HG03066 (cell line): ENCODE results near the gene MLLT3.

Source experiments
- ATAC-seq: cut with Tn5 transposase; IDR thresholded peaks from one replicate; pipeline ENCODE4 v1.9.1; 2021; ENCODE audit warnings: low read depth; ENCODE audit not compliant: unreplicated experiment

The MLLT3 gene

GRCh38 chr9:20358207-20358606, 264.1 kb downstream of the MLLT3 start:
- ATAC-seq: no peak

- ATAC-seq: no peak
Measured at GRCh38 chr9:20357037-20357432, 265.3 kb downstream of the MLLT3 start.

GRCh38 chr9:20356403-20357036, 265.8 kb downstream of the MLLT3 start:
- peak; percentile 42 for ATAC-seq

- ATAC-seq: no peak
Measured at GRCh38 chr9:20355022-20355421, 267.3 kb downstream of the MLLT3 start.

- no peak for ATAC-seq
Measured at GRCh38 chr9:20353931-20354652, 268.2 kb downstream of the MLLT3 start.

- no peak for ATAC-seq
Measured at GRCh38 chr9:20353524-20353923, 268.8 kb downstream of the MLLT3 start.

GRCh38 chr9:20352591-20352990, 269.7 kb downstream of the MLLT3 start:
- no peak for ATAC-seq

GRCh38 chr9:20351715-20352114, 270.6 kb downstream of the MLLT3 start:
- no peak for ATAC-seq

- ATAC-seq: no peak
Measured at GRCh38 chr9:20349568-20349967, 272.7 kb downstream of the MLLT3 start.

- ATAC-seq: no peak
Measured at GRCh38 chr9:20343325-20343724, 279.0 kb downstream of the MLLT3 start.

- no peak for ATAC-seq
Measured at GRCh38 chr9:20340511-20340861, 281.8 kb downstream of the MLLT3 start.

GRCh38 chr9:20335668-20336332, 286.5 kb downstream of the MLLT3 start:
- no peak for ATAC-seq

GRCh38 chr9:20333991-20334390, 288.3 kb downstream of the MLLT3 start:
- no peak for ATAC-seq

- peak; percentile 63 for ATAC-seq
Measured at GRCh38 chr9:20331095-20331685, 291.1 kb downstream of the MLLT3 start.

- ATAC-seq: no peak
Measured at GRCh38 chr9:20330688-20331087, 291.6 kb downstream of the MLLT3 start.

- no peak for ATAC-seq
Measured at GRCh38 chr9:20326516-20326915, 295.8 kb downstream of the MLLT3 start.

GRCh38 chr9:20325008-20325407, 297.3 kb downstream of the MLLT3 start:
- no peak for ATAC-seq

- ATAC-seq: no peak
Measured at GRCh38 chr9:20322212-20322611, 300.1 kb downstream of the MLLT3 start.

- ATAC-seq: no peak
Measured at GRCh38 chr9:20321423-20322082, 300.7 kb downstream of the MLLT3 start.

- ATAC-seq: no peak
Measured at GRCh38 chr9:20320921-20321320, 301.4 kb downstream of the MLLT3 start.
